Transverse colon (tissue), 4 donors: ENCODE results near the gene NCOA4.

Experiments
- CTCF ChIP-seq, 5 experiments: fragments of 200-600 bp in 3 of 5; fragments of 450-650 bp in 2 of 5; sonication (generic) in 3 of 5; IDR thresholded peaks; 1 replicate in 2 of 5; 2 replicates in 3 of 5; pipeline ENCODE4 v1.5.1; 2016 to 2017; ENCODE audit warnings: antibody characterized with exemption in 5 of 5, inconsistent platforms in 3 of 5, mild to moderate bottlenecking in 2 of 5, moderate library complexity in 1 of 5
- POLR2A ChIP-seq: fragments of 450-650 bp; IDR thresholded peaks from one replicate; pipeline ENCODE4 v1.6.1; 2016; ENCODE audit warnings: antibody characterized with exemption, mild to moderate bottlenecking, moderate library complexity
- POLR2AphosphoS5 ChIP-seq, 3 donors: sonication (generic); formaldehyde crosslinking; IDR thresholded peaks; one replicate each; pipeline ENCODE4 v1.6.1; 2016; ENCODE audit warnings: antibody characterized with exemption in 3 of 3

- TF ChIP-seq POLR2A (no peak), POLR2AphosphoS5 (IDR thresholded peaks at IDR 0.05) (no peak), CTCF (IDR thresholded peaks at IDR 0.05) (no peak)
These were observed 49.6 kb upstream of the NCOA4 start for GRCh38 chr10:46079831-46080585.
